ENCODE results near the gene ALB. TPM values are rescaled to one million over a fixed set of nuclear protein-coding genes. Genes with fewer than 3 reads are reported as not detected.

The ALB gene
- total RNA-seq, 1 donor from 2014 or later = 7.0 TPM

GRCh38 chr4:73450398-73451004, 46.4 kb downstream of the ALB start:
- peak; percentile 72 for DNase-seq (ENCODE audit: low spot score)

GRCh38 chr4:73451404-73451803, 47.3 kb downstream of the ALB start:
- no peak for DNase-seq (ENCODE audit: low spot score)

GRCh38 chr4:73451981-73452747, 48.1 kb downstream of the ALB start:
- DNase-seq (ENCODE audit: low spot score) = no peak

- DNase-seq (ENCODE audit: low spot score) = peak; percentile 19
Measured at GRCh38 chr4:73452953-73453700, 49.0 kb downstream of the ALB start.

- no peak for DNase-seq (ENCODE audit: low spot score)
Measured at GRCh38 chr4:73453701-73454005, 49.6 kb downstream of the ALB start.

- DNase-seq (ENCODE audit: low spot score) = no peak
Measured at GRCh38 chr4:73454920-73455319, 50.8 kb downstream of the ALB start.

GRCh38 chr4:73456177-73457022, 52.3 kb downstream of the ALB start:
- DNase-seq (ENCODE audit: low spot score) = no peak

GRCh38 chr4:73458184-73459047, 54.3 kb downstream of the ALB start:
- DNase-seq (ENCODE audit: low spot score) = no peak

- no peak for DNase-seq (ENCODE audit: low spot score)
Measured at GRCh38 chr4:73459048-73459421, 54.9 kb downstream of the ALB start.

GRCh38 chr4:73460913-73461522, 56.9 kb downstream of the ALB start:
- DNase-seq (ENCODE audit: low spot score) = no peak

GRCh38 chr4:73468170-73468569, 64.1 kb downstream of the ALB start:
- DNase-seq (ENCODE audit: low spot score) = no peak

- no peak for DNase-seq (ENCODE audit: low spot score)
Measured at GRCh38 chr4:73470728-73471127, 66.6 kb downstream of the ALB start.

Other genes with a start within 250 kb of the ALB start
- 80.4 TPM for gene ANKRD17, start 145.5 kb upstream of the ALB start, total RNA-seq (ENCODE audit: insufficient read depth, low replicate concordance)
- 0.72 TPM for gene AFP, start 31.9 kb downstream of the ALB start, total RNA-seq (ENCODE audit: insufficient read depth, low replicate concordance)
- not detected for gene AFM, start 77.5 kb downstream of the ALB start, total RNA-seq (ENCODE audit: insufficient read depth, low replicate concordance)
- gene RASSF6, start 216.1 kb downstream of the ALB start, total RNA-seq (ENCODE audit: insufficient read depth, low replicate concordance) = 4.1 TPM

Measured in umbilical cord (tissue), 2 donors.